ENCODE data around the gene OSMR. TPM values are rescaled to one million over a fixed set of nuclear protein-coding genes. Genes with fewer than 3 reads are reported as not detected.

Gene OSMR
- total and polyA plus RNA-seq, 9 of the 15 experiments (the other 6 are each of a cell fraction or from before 2014, with no cell fraction given) = 0.18 to 1.7 (median 0.94) TPM

DNA sequence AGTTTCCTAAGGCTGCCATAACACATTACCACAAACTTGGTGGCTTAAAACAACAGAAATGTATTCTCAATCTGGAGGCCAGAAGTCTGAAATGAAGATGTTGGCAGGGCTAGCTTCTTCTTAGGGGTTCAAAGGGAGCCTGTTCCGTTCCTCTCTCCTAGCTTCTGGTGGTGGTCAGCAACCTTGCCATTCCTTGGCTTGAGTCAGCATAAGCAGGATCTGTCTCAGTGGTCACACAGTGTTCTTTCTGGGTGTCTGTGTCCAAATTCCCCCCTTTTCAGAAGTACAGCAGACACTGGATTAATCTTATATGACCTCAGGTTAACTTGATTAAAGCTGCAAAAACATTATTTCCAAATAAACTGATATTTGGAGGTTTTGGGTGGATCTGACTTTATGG lies 2.1 kb upstream of the OSMR start:
- FAIRE-seq (no peak), DNase-seq (ENCODE audit: extremely low read depth in 1 of 4, low spot score in 3 of 4) (no peak), ATAC-seq (no peak)
- TF ChIP-seq FIP1L1 (IDR thresholded peaks at IDR 0.05; ENCODE audit: low read depth, low read length, poor library complexity, severe bottlenecking) (no peak), ZNF121 (CRISPR knock-in tag; conservative IDR thresholded peaks at IDR 0.05) (no peak), HSF4 (CRISPR knock-in tag; IDR thresholded peaks at IDR 0.05; ENCODE audit: borderline replicate concordance) (no peak), GABPB2 (CRISPR knock-in tag; conservative IDR thresholded peaks at IDR 0.05) (no peak)
- TF ChIP-seq, protein P1, sequence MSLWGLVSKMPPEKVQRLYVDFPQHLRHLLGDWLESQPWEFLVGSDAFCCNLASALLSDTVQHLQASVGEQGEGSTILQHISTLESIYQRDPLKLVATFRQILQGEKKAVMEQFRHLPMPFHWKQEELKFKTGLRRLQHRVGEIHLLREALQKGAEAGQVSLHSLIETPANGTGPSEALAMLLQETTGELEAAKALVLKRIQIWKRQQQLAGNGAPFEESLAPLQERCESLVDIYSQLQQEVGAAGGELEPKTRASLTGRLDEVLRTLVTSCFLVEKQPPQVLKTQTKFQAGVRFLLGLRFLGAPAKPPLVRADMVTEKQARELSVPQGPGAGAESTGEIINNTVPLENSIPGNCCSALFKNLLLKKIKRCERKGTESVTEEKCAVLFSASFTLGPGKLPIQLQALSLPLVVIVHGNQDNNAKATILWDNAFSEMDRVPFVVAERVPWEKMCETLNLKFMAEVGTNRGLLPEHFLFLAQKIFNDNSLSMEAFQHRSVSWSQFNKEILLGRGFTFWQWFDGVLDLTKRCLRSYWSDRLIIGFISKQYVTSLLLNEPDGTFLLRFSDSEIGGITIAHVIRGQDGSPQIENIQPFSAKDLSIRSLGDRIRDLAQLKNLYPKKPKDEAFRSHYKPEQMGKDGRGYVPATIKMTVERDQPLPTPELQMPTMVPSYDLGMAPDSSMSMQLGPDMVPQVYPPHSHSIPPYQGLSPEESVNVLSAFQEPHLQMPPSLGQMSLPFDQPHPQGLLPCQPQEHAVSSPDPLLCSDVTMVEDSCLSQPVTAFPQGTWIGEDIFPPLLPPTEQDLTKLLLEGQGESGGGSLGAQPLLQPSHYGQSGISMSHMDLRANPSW (CRISPR knock-in tag; IDR thresholded peaks at IDR 0.05) = no peak
- TF ChIP-seq, protein P2, sequence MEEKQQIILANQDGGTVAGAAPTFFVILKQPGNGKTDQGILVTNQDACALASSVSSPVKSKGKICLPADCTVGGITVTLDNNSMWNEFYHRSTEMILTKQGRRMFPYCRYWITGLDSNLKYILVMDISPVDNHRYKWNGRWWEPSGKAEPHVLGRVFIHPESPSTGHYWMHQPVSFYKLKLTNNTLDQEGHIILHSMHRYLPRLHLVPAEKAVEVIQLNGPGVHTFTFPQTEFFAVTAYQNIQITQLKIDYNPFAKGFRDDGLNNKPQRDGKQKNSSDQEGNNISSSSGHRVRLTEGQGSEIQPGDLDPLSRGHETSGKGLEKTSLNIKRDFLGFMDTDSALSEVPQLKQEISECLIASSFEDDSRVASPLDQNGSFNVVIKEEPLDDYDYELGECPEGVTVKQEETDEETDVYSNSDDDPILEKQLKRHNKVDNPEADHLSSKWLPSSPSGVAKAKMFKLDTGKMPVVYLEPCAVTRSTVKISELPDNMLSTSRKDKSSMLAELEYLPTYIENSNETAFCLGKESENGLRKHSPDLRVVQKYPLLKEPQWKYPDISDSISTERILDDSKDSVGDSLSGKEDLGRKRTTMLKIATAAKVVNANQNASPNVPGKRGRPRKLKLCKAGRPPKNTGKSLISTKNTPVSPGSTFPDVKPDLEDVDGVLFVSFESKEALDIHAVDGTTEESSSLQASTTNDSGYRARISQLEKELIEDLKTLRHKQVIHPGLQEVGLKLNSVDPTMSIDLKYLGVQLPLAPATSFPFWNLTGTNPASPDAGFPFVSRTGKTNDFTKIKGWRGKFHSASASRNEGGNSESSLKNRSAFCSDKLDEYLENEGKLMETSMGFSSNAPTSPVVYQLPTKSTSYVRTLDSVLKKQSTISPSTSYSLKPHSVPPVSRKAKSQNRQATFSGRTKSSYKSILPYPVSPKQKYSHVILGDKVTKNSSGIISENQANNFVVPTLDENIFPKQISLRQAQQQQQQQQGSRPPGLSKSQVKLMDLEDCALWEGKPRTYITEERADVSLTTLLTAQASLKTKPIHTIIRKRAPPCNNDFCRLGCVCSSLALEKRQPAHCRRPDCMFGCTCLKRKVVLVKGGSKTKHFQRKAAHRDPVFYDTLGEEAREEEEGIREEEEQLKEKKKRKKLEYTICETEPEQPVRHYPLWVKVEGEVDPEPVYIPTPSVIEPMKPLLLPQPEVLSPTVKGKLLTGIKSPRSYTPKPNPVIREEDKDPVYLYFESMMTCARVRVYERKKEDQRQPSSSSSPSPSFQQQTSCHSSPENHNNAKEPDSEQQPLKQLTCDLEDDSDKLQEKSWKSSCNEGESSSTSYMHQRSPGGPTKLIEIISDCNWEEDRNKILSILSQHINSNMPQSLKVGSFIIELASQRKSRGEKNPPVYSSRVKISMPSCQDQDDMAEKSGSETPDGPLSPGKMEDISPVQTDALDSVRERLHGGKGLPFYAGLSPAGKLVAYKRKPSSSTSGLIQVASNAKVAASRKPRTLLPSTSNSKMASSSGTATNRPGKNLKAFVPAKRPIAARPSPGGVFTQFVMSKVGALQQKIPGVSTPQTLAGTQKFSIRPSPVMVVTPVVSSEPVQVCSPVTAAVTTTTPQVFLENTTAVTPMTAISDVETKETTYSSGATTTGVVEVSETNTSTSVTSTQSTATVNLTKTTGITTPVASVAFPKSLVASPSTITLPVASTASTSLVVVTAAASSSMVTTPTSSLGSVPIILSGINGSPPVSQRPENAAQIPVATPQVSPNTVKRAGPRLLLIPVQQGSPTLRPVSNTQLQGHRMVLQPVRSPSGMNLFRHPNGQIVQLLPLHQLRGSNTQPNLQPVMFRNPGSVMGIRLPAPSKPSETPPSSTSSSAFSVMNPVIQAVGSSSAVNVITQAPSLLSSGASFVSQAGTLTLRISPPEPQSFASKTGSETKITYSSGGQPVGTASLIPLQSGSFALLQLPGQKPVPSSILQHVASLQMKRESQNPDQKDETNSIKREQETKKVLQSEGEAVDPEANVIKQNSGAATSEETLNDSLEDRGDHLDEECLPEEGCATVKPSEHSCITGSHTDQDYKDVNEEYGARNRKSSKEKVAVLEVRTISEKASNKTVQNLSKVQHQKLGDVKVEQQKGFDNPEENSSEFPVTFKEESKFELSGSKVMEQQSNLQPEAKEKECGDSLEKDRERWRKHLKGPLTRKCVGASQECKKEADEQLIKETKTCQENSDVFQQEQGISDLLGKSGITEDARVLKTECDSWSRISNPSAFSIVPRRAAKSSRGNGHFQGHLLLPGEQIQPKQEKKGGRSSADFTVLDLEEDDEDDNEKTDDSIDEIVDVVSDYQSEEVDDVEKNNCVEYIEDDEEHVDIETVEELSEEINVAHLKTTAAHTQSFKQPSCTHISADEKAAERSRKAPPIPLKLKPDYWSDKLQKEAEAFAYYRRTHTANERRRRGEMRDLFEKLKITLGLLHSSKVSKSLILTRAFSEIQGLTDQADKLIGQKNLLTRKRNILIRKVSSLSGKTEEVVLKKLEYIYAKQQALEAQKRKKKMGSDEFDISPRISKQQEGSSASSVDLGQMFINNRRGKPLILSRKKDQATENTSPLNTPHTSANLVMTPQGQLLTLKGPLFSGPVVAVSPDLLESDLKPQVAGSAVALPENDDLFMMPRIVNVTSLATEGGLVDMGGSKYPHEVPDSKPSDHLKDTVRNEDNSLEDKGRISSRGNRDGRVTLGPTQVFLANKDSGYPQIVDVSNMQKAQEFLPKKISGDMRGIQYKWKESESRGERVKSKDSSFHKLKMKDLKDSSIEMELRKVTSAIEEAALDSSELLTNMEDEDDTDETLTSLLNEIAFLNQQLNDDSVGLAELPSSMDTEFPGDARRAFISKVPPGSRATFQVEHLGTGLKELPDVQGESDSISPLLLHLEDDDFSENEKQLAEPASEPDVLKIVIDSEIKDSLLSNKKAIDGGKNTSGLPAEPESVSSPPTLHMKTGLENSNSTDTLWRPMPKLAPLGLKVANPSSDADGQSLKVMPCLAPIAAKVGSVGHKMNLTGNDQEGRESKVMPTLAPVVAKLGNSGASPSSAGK (IDR thresholded peaks at IDR 0.05) = no peak
- no peaks in the 10 kb centered on the region for H3K36me3 ChIP-seq (ENCODE audit: control insufficient read depth, insufficient read depth, low read length)
- no peak overlapping the region for H3K9ac ChIP-seq (ENCODE audit: insufficient read depth in 1 of 2, low read depth in 2 of 2, low read length in 2 of 2)
- peaks cover 0 to 11% of the 10 kb centered on the region in 2 experiments; a peak in 2 of 5 replicates for H3K4me1 ChIP-seq (replicated peaks in 1 of 2; ENCODE audit: control insufficient read depth in 2 of 2, insufficient read depth in 2 of 2, low read length in 2 of 2)
- POLR2A ChIA-PET = interaction anchor here (0.7 to 1.7 kb wide), 2 partner anchors 43 to 346 kb away, joined by 3 to 4 read pairs; no protein-coding TSS in a partner anchor
- H3K4me2 ChIP-seq (ENCODE audit: insufficient read depth, low read length) = no peak overlapping the region
- no peaks in the 10 kb centered on the region for H3K9me1 ChIP-seq (ENCODE audit: control insufficient read depth, insufficient read depth, low read length)
- H3K79me2 ChIP-seq (ENCODE audit: control insufficient read depth, insufficient read depth, low read length) = no peaks in the 10 kb centered on the region
- no peaks in the 10 kb centered on the region for H3K9me3 ChIP-seq (replicated peaks; ENCODE audit: control insufficient read depth, insufficient read depth, low read depth, low read length)
- CTCF ChIA-PET (ENCODE audit: low intra/inter-chr PET ratio) = no interaction called here
- H3K4me3 ChIP-seq = no peak overlapping the region
- in situ Hi-C loops (cut with MboI) (no loop called here), intact Hi-C loops (cut with micrococcal nuclease) (loop anchor here (10.0 kb wide), 1 partner anchor 231 kb away; the partner anchor contains the start of gene RICTOR)
- no TSS peak for BruUV-seq (replicated peaks)
- peaks cover 18 to 22% of the 10 kb centered on the region in 2 experiments for H3K27me3 ChIP-seq (ENCODE audit: control insufficient read depth in 2 of 2, insufficient read depth in 2 of 2, low read length in 2 of 2)
- WGBS (ENCODE audit: insufficient coverage, low coverage, missing lambda C conversion rate) = 6% methylated on average over 1 of the region's 1 CpG
- no peak overlapping the region for H3K27ac ChIP-seq (ENCODE audit: extremely low read depth, low read depth, low read length)
- no peaks in the 10 kb centered on the region for H4K20me1 ChIP-seq (replicated peaks; ENCODE audit: control insufficient read depth, insufficient read depth, low read length)
- no peak overlapping the region for H2AFZ ChIP-seq (ENCODE audit: low read depth, low read length)
